Endodermal cell (in vitro differentiated cells): ENCODE data around the gene MACROD2. TPM values are rescaled to one million over a fixed set of nuclear protein-coding genes. Genes with fewer than 3 reads are reported as not detected.
"Not testable (repeated sequence)": the region's sequence is repeated elsewhere in the genome, so short reads cannot be mapped to it uniquely, and the experiment has no call there.

ENCODE experiments used
- DNase-seq: peaks from one replicate; pipeline ENCODE4 v3.0.0-alpha.2; 2017
- H3K27ac ChIP-seq: 2 replicates; pipeline ENCODE4 v1.5.1; 2013; ENCODE audit warnings: mild to moderate bottlenecking, low read depth, low read length, moderate library complexity
- H3K27me3 ChIP-seq: 2 replicates; pipeline ENCODE4 v1.6.1; 2013; ENCODE audit warnings: mild to moderate bottlenecking, low read length, moderate library complexity; ENCODE audit not compliant: insufficient read depth, control insufficient read depth, poor library complexity, severe bottlenecking
- H3K36me3 ChIP-seq: 2 replicates; pipeline ENCODE4 v1.7.0; 2013; ENCODE audit warnings: mild to moderate bottlenecking, low read length, moderate library complexity; ENCODE audit not compliant: control insufficient read depth, insufficient read depth
- H3K4me1 ChIP-seq: one replicate; pipeline ENCODE4 v1.7.0; 2013; ENCODE audit warnings: low read length; ENCODE audit not compliant: control insufficient read depth, insufficient read depth
- H3K4me3 ChIP-seq: 2 replicates; pipeline ENCODE4 v1.5.1; 2013; ENCODE audit warnings: mild to moderate bottlenecking, low read length, moderate library complexity
- H3K9ac ChIP-seq: 2 replicates; pipeline ENCODE4 v1.6.1; 2013; ENCODE audit warnings: mild to moderate bottlenecking, low read length, moderate library complexity; ENCODE audit not compliant: poor library complexity, severe bottlenecking; ENCODE audit errors: extremely low read depth
- H3K9me3 ChIP-seq: 2 replicates; pipeline ENCODE4 v1.6.1; 2013; ENCODE audit warnings: mild to moderate bottlenecking, low read length, moderate library complexity; ENCODE audit not compliant: control insufficient read depth
- H3K27ac Mint-ChIP-seq: 2 replicates; pipeline ENCODE4 v1.8.0; 2020; ENCODE audit warnings: mixed read lengths
- H3K27me3 Mint-ChIP-seq: 2 replicates; pipeline ENCODE4 v1.8.0; 2021; ENCODE audit warnings: mild to moderate bottlenecking, mixed read lengths; ENCODE audit not compliant: insufficient read depth
- H3K36me3 Mint-ChIP-seq: 2 replicates; pipeline ENCODE4 v1.8.0; 2020; ENCODE audit warnings: low read depth, mixed read lengths
- H3K4me1 Mint-ChIP-seq: 2 replicates; pipeline ENCODE4 v1.8.0; 2020; ENCODE audit warnings: mixed read lengths
- H3K4me3 Mint-ChIP-seq: 2 replicates; pipeline ENCODE4 v1.8.0; 2020; ENCODE audit warnings: mild to moderate bottlenecking, moderate library complexity, mixed read lengths
- H3K9me3 Mint-ChIP-seq: 2 replicates; pipeline ENCODE4 v1.8.0; 2020; ENCODE audit warnings: mild to moderate bottlenecking, mixed read lengths
- WGBS, 2 experiments: methylation state at CpG; one replicate each; pipeline versions ENCODE4 v1.1.5 to v1.1.7; 2013; ENCODE audit warnings: missing lambda C conversion rate in 2 of 2, mixed read lengths in 1 of 2; ENCODE audit not compliant: insufficient coverage in 1 of 2, insufficient read length in 1 of 2; 5-methylcytosine and 5-hydroxymethylcytosine counted together
- total RNA-seq, 2 donors: library from RNA; stranded (reverse); fragmentation: NEBNext Ultra II Directional in 1 of 2; extraction: Animal tissue kit (Norgen Biotek cat#: 25700) in 1 of 2; gene quantifications; 2 replicates in 1 of 2; 3 replicates in 1 of 2; pipeline ENCODE4 v1.2.1, GENCODE V29; 2021
- TF ChIP-seq, protein P1 (sequence below): fragments of 200-600 bp; sonication (generic); conservative IDR thresholded peaks from 2 replicates; pipeline ENCODE4 v1.5.0; 2021; ENCODE audit warnings: antibody characterized with exemption, mild to moderate bottlenecking

MACROD2 gene
- total RNA-seq, 2 donors from 2014 or later, result 2.3 to 4.8 TPM

DNA sequence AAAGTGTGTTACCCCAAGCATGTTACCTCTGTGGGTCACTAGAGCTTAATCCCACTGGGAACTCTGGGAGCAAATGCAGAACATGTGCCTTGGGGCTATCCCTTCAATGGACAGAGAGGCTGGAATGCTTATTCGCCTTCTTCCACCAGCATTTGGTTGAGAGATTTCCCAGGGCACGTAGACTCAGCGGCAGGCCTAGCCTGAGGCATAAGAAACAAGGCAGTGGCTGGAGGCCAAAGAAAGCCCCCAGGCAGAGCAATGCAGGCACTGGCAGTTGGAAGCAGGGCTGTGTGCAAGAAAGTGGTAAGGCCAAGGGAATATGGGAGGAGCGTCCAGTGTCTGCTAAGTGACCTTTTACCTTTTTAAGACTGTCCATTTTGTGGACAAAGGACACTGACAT lies 456.1 kb downstream of the MACROD2 start:
- no peak overlapping the region for H3K27ac Mint-ChIP-seq

DNA sequence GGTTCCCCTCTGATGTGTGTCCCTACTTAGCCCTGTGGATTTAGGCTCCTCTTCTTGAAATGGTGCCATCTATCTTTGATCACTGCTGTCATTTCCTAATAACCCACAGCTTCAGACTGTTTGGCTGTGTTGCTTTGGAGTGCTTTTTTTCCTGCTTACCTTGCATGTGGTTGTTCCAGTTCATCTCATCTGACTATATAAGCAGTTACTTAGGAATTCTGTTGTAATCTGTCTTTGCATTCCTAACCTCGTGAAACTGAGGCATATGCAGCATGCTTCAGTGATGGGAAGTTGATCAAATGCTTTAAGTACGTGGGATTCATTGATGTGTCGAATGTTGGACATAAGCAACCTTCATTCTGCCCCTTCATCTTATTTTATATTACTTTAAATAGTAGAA lies 457.9 kb downstream of the MACROD2 start:
- no peak overlapping the region for H3K4me3 ChIP-seq
- H3K9me3 Mint-ChIP-seq, result peaks cover 2% of the 10 kb centered on the region
- peaks cover 3% of the 10 kb centered on the region for H3K4me1 ChIP-seq
- no peaks in the 10 kb centered on the region for H3K27me3 ChIP-seq
- no peak overlapping the region for H3K27ac ChIP-seq
- H3K4me3 Mint-ChIP-seq, result no peak overlapping the region
- DNase-seq, result no peak
- no peak overlapping the region for H3K9ac ChIP-seq
- no peaks in the 10 kb centered on the region for H3K36me3 ChIP-seq
- no peaks in the 10 kb centered on the region for H3K9me3 ChIP-seq
- TF ChIP-seq, protein P1, sequence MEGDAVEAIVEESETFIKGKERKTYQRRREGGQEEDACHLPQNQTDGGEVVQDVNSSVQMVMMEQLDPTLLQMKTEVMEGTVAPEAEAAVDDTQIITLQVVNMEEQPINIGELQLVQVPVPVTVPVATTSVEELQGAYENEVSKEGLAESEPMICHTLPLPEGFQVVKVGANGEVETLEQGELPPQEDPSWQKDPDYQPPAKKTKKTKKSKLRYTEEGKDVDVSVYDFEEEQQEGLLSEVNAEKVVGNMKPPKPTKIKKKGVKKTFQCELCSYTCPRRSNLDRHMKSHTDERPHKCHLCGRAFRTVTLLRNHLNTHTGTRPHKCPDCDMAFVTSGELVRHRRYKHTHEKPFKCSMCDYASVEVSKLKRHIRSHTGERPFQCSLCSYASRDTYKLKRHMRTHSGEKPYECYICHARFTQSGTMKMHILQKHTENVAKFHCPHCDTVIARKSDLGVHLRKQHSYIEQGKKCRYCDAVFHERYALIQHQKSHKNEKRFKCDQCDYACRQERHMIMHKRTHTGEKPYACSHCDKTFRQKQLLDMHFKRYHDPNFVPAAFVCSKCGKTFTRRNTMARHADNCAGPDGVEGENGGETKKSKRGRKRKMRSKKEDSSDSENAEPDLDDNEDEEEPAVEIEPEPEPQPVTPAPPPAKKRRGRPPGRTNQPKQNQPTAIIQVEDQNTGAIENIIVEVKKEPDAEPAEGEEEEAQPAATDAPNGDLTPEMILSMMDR, result no peak
- 92% methylated on average over 3 of the region's 3 CpGs; no CpG with 5 or more reads in 1 of the 2 experiments for WGBS, 2 experiments
- H3K4me1 Mint-ChIP-seq, result peaks cover 16% of the 10 kb centered on the region
- no peaks in the 10 kb centered on the region for H3K27me3 Mint-ChIP-seq
- H3K36me3 Mint-ChIP-seq, result no peaks in the 10 kb centered on the region
- no peak overlapping the region for H3K27ac Mint-ChIP-seq

More for the DNA sequence above, 456.1 kb downstream of the MACROD2 start:
- peaks cover 2% of the 10 kb centered on the region for H3K9me3 Mint-ChIP-seq
- TF ChIP-seq, protein P1, result no peak
- no peak for DNase-seq
- no peak overlapping the region for H3K9ac ChIP-seq
- peaks cover 3% of the 10 kb centered on the region for H3K4me1 ChIP-seq
- H3K4me1 Mint-ChIP-seq, result peaks cover 16% of the 10 kb centered on the region
- no peaks in the 10 kb centered on the region for H3K36me3 Mint-ChIP-seq
- no peaks in the 10 kb centered on the region for H3K27me3 Mint-ChIP-seq
- H3K36me3 ChIP-seq, result no peaks in the 10 kb centered on the region
- no peaks in the 10 kb centered on the region for H3K27me3 ChIP-seq
- H3K4me3 Mint-ChIP-seq, result no peak overlapping the region
- H3K27ac ChIP-seq, result no peak overlapping the region
- WGBS, 2 experiments, result 95 to 98% methylated on average over 4 of the region's 4 CpGs
- H3K9me3 ChIP-seq, result no peaks in the 10 kb centered on the region
- no peak overlapping the region for H3K4me3 ChIP-seq

DNA sequence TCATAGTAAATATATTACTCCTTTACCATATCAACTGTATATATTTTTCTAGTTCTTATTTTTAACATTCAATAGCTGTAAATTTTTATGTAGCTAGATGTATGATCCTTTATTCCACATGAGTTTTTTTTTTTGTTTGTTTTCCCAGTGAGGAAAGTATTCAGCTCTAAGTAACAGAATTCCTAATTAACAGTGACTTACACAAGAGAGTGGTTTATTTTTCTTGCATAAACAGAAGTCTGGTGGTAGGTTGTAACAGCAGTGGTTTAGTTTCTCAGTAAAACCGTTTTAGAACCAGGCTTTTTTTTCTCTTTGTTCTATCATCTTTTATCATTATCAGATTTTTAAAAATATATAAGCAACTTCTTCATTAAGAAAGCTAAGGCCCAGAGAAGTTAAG lies 459.0 kb downstream of the MACROD2 start:
- TF ChIP-seq, protein P1, result no peak
- Mint-ChIP-seq H3K36me3 (no peaks in the 10 kb centered on the region), H3K27ac (no peak overlapping the region), H3K4me1 (peaks cover 9% of the 10 kb centered on the region), H3K4me3 (no peak overlapping the region), H3K9me3 (peaks cover 2% of the 10 kb centered on the region), H3K27me3 (no peaks in the 10 kb centered on the region)
- no peaks in the 10 kb centered on the region for H3K27me3 ChIP-seq
- no peak for DNase-seq
- no peak overlapping the region for H3K4me3 ChIP-seq
- peaks cover 3% of the 10 kb centered on the region for H3K4me1 ChIP-seq
- no peak overlapping the region for H3K27ac ChIP-seq
- no peak overlapping the region for H3K9ac ChIP-seq
- H3K36me3 ChIP-seq, result no peaks in the 10 kb centered on the region
- WGBS, 2 experiments, result no CpG with 5 or more reads among the region's 1 CpG
- H3K9me3 ChIP-seq, result no peaks in the 10 kb centered on the region

DNA sequence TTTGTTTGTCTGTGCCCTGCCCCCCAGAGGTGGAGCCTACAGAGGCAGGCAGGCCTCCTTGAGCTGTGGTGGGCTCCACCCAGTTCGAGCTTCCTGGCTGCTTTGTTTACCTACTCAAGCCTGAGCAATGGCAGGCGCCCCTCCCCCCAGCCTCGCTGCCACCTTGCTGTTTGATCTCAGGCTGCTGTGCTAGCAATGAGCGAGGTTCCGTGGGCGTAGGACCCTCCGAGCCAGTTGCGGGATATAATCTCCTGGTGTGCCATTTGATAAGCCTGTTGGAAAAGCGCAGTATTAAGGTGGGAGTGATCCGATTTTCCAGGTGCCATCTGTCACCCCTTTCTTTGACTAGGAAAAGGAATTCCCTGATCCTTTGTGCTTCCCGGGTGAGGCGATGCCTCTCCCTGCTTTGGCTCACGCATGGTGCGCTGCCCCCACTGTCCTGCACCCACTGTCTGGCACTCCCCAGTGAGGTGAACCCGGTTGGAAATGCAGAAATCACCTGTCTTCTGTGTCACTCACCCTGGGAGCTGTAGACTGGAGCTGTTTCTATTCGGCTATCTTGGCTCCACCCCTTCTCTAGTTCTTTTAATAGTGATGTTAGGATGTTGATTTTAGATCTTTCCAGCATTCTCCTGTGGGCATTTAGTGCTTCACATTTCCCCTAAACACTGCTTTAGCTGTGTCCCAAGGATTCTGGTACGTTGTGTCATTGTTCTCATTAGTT lies 471.9 kb downstream of the MACROD2 start:
- whole genome bisulfite sequencing, 2 experiments, result 92 to 100% methylated on average over 10 to 17 of the region's 17 CpGs
- not testable (repeated sequence) for H3K9me3 ChIP-seq, DNase-seq, H3K9ac ChIP-seq, H3K27me3 Mint-ChIP-seq, H3K4me1 ChIP-seq, H3K36me3 ChIP-seq, H3K27ac ChIP-seq, H3K4me3 Mint-ChIP-seq, H3K27me3 ChIP-seq, H3K4me3 ChIP-seq, H3K36me3 Mint-ChIP-seq, H3K27ac Mint-ChIP-seq
- Mint-ChIP-seq H3K4me1 (peaks cover 11% of the 10 kb centered on the region), H3K9me3 (peaks cover 35% of the 10 kb centered on the region)
